ENCODE data around the gene PCK1. TPM values are rescaled to one million over a fixed set of nuclear protein-coding genes. Genes with fewer than 3 reads are reported as not detected.

Gene PCK1
- total and polyA plus RNA-seq, 2 donors (not counting 3 experiments of a cell fraction or from before 2014, with no cell fraction given), result not detected

DNA sequence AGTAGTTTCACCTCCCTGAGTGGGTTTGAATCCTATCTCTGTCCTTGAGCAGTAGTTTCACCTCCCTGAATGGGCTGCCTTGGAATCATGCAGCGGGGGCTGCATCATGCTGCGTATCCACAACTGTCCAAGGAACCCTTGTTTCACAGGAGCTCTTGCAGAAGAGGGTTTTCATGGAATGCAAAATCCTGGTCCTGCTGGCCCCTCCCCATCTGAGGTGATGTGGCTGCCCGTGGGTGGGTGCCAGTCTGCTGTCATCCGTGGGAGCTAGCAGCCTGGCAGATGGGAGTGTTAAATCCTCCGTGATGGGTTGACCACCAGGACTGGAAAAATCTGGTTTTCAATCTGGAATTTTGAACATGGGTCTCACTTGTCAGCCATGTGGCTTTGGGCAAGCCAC, 37.6 kb downstream of the PCK1 start:
- ChIA-PET POLR2A (no interaction called here), CTCF (interaction anchor here (0.8 to 6.3 kb wide), 4 partner anchors 24 to 611 kb away, joined by 4 to 54 read pairs (median 50); no protein-coding TSS in a partner anchor)
- Histone ChIP-seq H3K9me3 (replicated peaks; ENCODE audit: control insufficient read depth, insufficient read depth, low read length) (no peaks in the 10 kb centered on the region), H3K27ac (ENCODE audit: insufficient read depth, low read depth, low read length) (no peak overlapping the region), H2AFZ (ENCODE audit: low read depth, low read length) (no peak overlapping the region), H4K20me1 (replicated peaks; ENCODE audit: control insufficient read depth, extremely low read depth, insufficient read depth, low read length) (no peaks in the 10 kb centered on the region), H3K36me3 (ENCODE audit: control insufficient read depth in 2 of 2, extremely low read depth in 1 of 2, insufficient read depth in 2 of 2, low read length in 2 of 2) (no peaks in the 10 kb centered on the region), H3K4me2 (ENCODE audit: insufficient read depth, low read length) (no peak overlapping the region), H3K4me3 (replicated peaks in 1 of 3; ENCODE audit: insufficient read depth in 1 of 3, low read depth in 1 of 3, low read length in 3 of 3) (no peak overlapping the region), H3K79me2 (ENCODE audit: control insufficient read depth, insufficient read depth, low read length) (no peaks in the 10 kb centered on the region), H3K4me1 (ENCODE audit: control insufficient read depth, extremely low read depth, insufficient read depth, low read length) (no peaks in the 10 kb centered on the region), H3K27me3 (ENCODE audit: control insufficient read depth in 2 of 2, insufficient read depth in 2 of 2, low read length in 2 of 2) (peaks cover 2% of the 10 kb centered on the region in 2 experiments), H3K9me1 (replicated peaks; ENCODE audit: control insufficient read depth, extremely low read depth, insufficient read depth, low read length) (no peaks in the 10 kb centered on the region), H3K9ac (replicated peaks; ENCODE audit: extremely low read depth, insufficient read depth, low read length) (no peak overlapping the region)
- dilution Hi-C loops (cut with MboI; ENCODE audit: extremely low pct_ligation_motif_present, low sequenced_read_pairs) (no loop called here), intact Hi-C loops (cut with micrococcal nuclease) (loop anchor here (5.0 kb wide), 1 partner anchor 594 kb away; no protein-coding TSS in a partner anchor)
- no peak for TF ChIP-seq POLR2A (IDR thresholded peaks at IDR 0.05; ENCODE audit: low read depth, low read length)
- no peak for TF ChIP-seq MYC (IDR thresholded peaks at IDR 0.05; ENCODE audit: low read depth, low read length)
- no peak for TF ChIP-seq FOS (IDR thresholded peaks at IDR 0.05; ENCODE audit: borderline replicate concordance, insufficient read depth, low read length)
- TF ChIP-seq GATA2 (IDR thresholded peaks at IDR 0.05; ENCODE audit: insufficient read depth, insufficient read length, low read depth, low read length), result no peak
- DNase-seq (ENCODE audit: low read depth, low spot score), result no peak
- no peak for FAIRE-seq
- BruUV-seq (replicated peaks), result no TSS peak

DNA sequence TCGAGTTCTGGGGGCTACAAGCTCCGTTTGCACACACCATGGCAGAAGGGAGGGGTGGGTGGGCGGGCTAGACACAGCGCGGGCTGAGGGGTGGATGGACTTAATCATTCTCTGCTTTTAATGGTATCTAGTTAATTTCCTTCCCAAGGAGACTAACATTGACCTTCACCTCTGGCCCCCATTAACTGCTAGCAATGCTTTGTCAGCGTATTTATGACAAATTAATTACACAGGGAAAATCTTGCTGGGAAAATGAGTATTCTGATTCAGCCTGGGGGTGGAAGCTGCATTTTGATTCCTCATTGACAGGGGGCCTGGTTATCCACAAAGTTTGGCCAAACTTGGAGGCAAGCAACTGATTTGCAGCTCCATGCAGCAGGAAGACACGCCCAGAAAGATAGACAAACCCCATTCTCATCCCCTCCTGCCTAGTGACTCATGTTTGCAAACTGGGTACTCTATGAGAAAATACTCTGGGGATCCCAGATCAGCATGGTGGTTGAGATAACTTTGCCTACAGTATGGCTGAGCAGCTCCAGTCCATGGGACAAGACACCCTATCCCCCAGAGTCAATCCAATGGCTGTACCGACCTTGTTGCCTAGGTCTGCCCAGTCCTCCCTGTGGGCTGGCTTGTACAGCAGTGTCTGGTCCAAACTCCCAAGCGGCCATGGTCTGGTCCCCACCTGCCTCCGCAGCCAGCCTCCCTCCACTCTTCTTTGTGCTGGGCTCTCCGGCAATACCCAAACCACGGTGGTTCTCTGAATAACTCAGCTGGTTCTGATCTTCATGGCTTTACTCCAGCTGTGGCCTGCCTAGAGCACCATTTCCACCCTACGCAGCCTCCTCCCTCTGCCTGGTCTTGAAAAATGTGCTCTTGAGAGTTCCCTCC, 39.7 kb downstream of the PCK1 start:
- Histone ChIP-seq H3K9ac (replicated peaks; ENCODE audit: extremely low read depth, insufficient read depth, low read length) (no peak overlapping the region), H3K27me3 (ENCODE audit: control insufficient read depth in 2 of 2, insufficient read depth in 2 of 2, low read length in 2 of 2) (peaks cover 2% of the 10 kb centered on the region in 2 experiments), H4K20me1 (replicated peaks; ENCODE audit: control insufficient read depth, extremely low read depth, insufficient read depth, low read length) (no peaks in the 10 kb centered on the region), H3K9me3 (replicated peaks; ENCODE audit: control insufficient read depth, insufficient read depth, low read length) (no peaks in the 10 kb centered on the region), H3K4me2 (ENCODE audit: insufficient read depth, low read length) (no peak overlapping the region), H3K27ac (ENCODE audit: insufficient read depth, low read depth, low read length) (no peak overlapping the region), H3K36me3 (ENCODE audit: control insufficient read depth in 2 of 2, extremely low read depth in 1 of 2, insufficient read depth in 2 of 2, low read length in 2 of 2) (no peaks in the 10 kb centered on the region), H3K4me3 (replicated peaks in 1 of 3; ENCODE audit: insufficient read depth in 1 of 3, low read depth in 1 of 3, low read length in 3 of 3) (no peak overlapping the region), H3K79me2 (ENCODE audit: control insufficient read depth, insufficient read depth, low read length) (no peaks in the 10 kb centered on the region), H2AFZ (ENCODE audit: low read depth, low read length) (no peak overlapping the region), H3K4me1 (ENCODE audit: control insufficient read depth, extremely low read depth, insufficient read depth, low read length) (no peaks in the 10 kb centered on the region), H3K9me1 (replicated peaks; ENCODE audit: control insufficient read depth, extremely low read depth, insufficient read depth, low read length) (no peaks in the 10 kb centered on the region)
- DNase-seq (ENCODE audit: low read depth, low spot score), result no peak
- ChIA-PET POLR2A (no interaction called here), CTCF (interaction anchor here (0.6 to 6.3 kb wide), 7 partner anchors 31 to 609 kb away, joined by 3 to 48 read pairs (median 3); no protein-coding TSS in a partner anchor)
- intact Hi-C loops (cut with micrococcal nuclease), result no loop called here
- BruUV-seq (replicated peaks), result no TSS peak
- dilution Hi-C loops (cut with MboI; ENCODE audit: extremely low pct_ligation_motif_present, low sequenced_read_pairs), result no loop called here
- TF ChIP-seq, protein P1, sequence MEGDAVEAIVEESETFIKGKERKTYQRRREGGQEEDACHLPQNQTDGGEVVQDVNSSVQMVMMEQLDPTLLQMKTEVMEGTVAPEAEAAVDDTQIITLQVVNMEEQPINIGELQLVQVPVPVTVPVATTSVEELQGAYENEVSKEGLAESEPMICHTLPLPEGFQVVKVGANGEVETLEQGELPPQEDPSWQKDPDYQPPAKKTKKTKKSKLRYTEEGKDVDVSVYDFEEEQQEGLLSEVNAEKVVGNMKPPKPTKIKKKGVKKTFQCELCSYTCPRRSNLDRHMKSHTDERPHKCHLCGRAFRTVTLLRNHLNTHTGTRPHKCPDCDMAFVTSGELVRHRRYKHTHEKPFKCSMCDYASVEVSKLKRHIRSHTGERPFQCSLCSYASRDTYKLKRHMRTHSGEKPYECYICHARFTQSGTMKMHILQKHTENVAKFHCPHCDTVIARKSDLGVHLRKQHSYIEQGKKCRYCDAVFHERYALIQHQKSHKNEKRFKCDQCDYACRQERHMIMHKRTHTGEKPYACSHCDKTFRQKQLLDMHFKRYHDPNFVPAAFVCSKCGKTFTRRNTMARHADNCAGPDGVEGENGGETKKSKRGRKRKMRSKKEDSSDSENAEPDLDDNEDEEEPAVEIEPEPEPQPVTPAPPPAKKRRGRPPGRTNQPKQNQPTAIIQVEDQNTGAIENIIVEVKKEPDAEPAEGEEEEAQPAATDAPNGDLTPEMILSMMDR (IDR thresholded peaks at IDR 0.05; ENCODE audit: extremely low read depth in 1 of 2, insufficient read depth in 1 of 2, low read depth in 1 of 2, low read length in 2 of 2), result no peak
- no peak for TF ChIP-seq FOS (IDR thresholded peaks at IDR 0.05; ENCODE audit: borderline replicate concordance, insufficient read depth, low read length)
- no peak for TF ChIP-seq EZH2 (IDR thresholded peaks at IDR 0.05; ENCODE audit: borderline replicate concordance, low read depth, low read length, severe bottlenecking)
- TF ChIP-seq POLR2AphosphoS5 (IDR thresholded peaks at IDR 0.05; ENCODE audit: insufficient read depth, low read depth, low read length), result no peak
- TF ChIP-seq MYC (IDR thresholded peaks at IDR 0.05; ENCODE audit: low read depth, low read length), result no peak
- no peak for TF ChIP-seq POLR2A (IDR thresholded peaks at IDR 0.05; ENCODE audit: low read depth, low read length)
- TF ChIP-seq, protein P2, sequence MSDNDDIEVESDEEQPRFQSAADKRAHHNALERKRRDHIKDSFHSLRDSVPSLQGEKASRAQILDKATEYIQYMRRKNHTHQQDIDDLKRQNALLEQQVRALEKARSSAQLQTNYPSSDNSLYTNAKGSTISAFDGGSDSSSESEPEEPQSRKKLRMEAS (IDR thresholded peaks at IDR 0.05; ENCODE audit: insufficient read depth, insufficient read length), result no peak
- no peak for FAIRE-seq

All from endothelial cell of umbilical vein (primary cell).